WTC11 (cell line): ENCODE data around the gene FAM9A. TPM values are rescaled to one million over a fixed set of nuclear protein-coding genes. Genes with fewer than 3 reads are reported as not detected.

Source experiments
- ATAC-seq: fragments of 200-7000 bp; cut with Tn5 transposase; 2 replicates; pipeline ENCODE4 v1.10.0; 2021; ENCODE audit warnings: mild to moderate bottlenecking, moderate library complexity
- Bru-seq: library from RNA; stranded (reverse); fragments of 400-500 nt; gene quantifications from one replicate; lab custom pipeline; 2021; lab: Mats Ljungman, UMichigan
- CTCF ChIA-PET: fragments of 300-600 bp; sonication (Branson Sonifier 250); formaldehyde crosslinking; loops from one replicate; lab custom pipeline; 2021; ENCODE audit warnings: antibody characterized with exemption; lab: Charles Lee
- POLR2A ChIA-PET: fragments of 350-600 bp; sonication (Branson Sonifier 250); formaldehyde crosslinking; loops from one replicate; lab custom pipeline; 2021; ENCODE audit warnings: antibody characterized with exemption; lab: Charles Lee
- DNase-seq: peaks from one replicate; pipeline ENCODE4 v3.0.0; 2021; ENCODE audit warnings: low spot score
- H3K27ac Mint-ChIP-seq: 2 replicates; pipeline ENCODE4 v1.8.0; 2021; ENCODE audit warnings: mixed read lengths
- H3K27me3 Mint-ChIP-seq: 2 replicates; pipeline ENCODE4 v1.8.0; 2021; ENCODE audit warnings: low read depth, mild to moderate bottlenecking, moderate library complexity, mixed read lengths
- H3K36me3 Mint-ChIP-seq: 2 replicates; pipeline ENCODE4 v1.8.0; 2021; ENCODE audit warnings: mixed read lengths
- H3K4me1 Mint-ChIP-seq: 2 replicates; pipeline ENCODE4 v1.8.0; 2022; ENCODE audit warnings: mixed read lengths
- H3K4me3 Mint-ChIP-seq: 2 replicates; pipeline ENCODE4 v1.8.0; 2021; ENCODE audit warnings: mild to moderate bottlenecking, moderate library complexity, mixed read lengths
- H3K9me3 Mint-ChIP-seq: 2 replicates; pipeline ENCODE4 v1.8.0; 2021; ENCODE audit warnings: mixed read lengths
- CREM ChIP-seq: sonication (generic); formaldehyde crosslinking; IDR thresholded peaks from 2 replicates; pipeline ENCODE4 v1.8.1; 2022; ENCODE audit warnings: mild to moderate bottlenecking, missing genetic modification reagents, moderate library complexity
- ESRRA ChIP-seq: sonication (generic); formaldehyde crosslinking; IDR thresholded peaks from 2 replicates; pipeline ENCODE4 v1.8.1; 2022; ENCODE audit warnings: mild to moderate bottlenecking, missing genetic modification reagents, borderline replicate concordance
- GRHL2 ChIP-seq: fragments of 250-450 bp; sonication (Bioruptor Pico); IDR thresholded peaks from 2 replicates; pipeline ENCODE4 v1.8.0; 2022; ENCODE audit warnings: mild to moderate bottlenecking, moderate library complexity; ENCODE audit not compliant: insufficient replicate concordance, severe bottlenecking
- HMGA2 ChIP-seq: fragments of 250-450 bp; sonication (Bioruptor Pico); IDR thresholded peaks from 2 replicates; pipeline ENCODE4 v1.4.0; 2021; ENCODE audit warnings: mild to moderate bottlenecking, moderate library complexity
- IRF2 ChIP-seq: sonication (generic); formaldehyde crosslinking; IDR thresholded peaks from 2 replicates; pipeline ENCODE4 v1.8.0; 2022; ENCODE audit warnings: low read depth, missing genetic modification reagents, borderline replicate concordance
- NR2C2 ChIP-seq: sonication (generic); formaldehyde crosslinking; IDR thresholded peaks from 2 replicates; pipeline ENCODE4 v1.8.0; 2022; ENCODE audit warnings: mild to moderate bottlenecking, missing genetic modification reagents
- ZNF121 ChIP-seq: sonication (generic); formaldehyde crosslinking; IDR thresholded peaks from 2 replicates; pipeline ENCODE4 v1.8.0; 2023; ENCODE audit warnings: missing genetic modification reagents
- ZNF232 ChIP-seq: sonication (generic); formaldehyde crosslinking; IDR thresholded peaks from 2 replicates; pipeline ENCODE4 v1.8.0; 2022; ENCODE audit warnings: mild to moderate bottlenecking, missing genetic modification reagents
- ZNF317 ChIP-seq: sonication (generic); formaldehyde crosslinking; IDR thresholded peaks from 2 replicates; pipeline ENCODE4 v1.8.1; 2023; ENCODE audit warnings: low read depth, mild to moderate bottlenecking, moderate library complexity, missing genetic modification reagents, borderline replicate concordance
- ZNF423 ChIP-seq: fragments of 250-450 bp; sonication (Bioruptor Pico); IDR thresholded peaks from 2 replicates; pipeline ENCODE4 v2.1.2; 2022; ENCODE audit warnings: mild to moderate bottlenecking, moderate library complexity
- ZNF671 ChIP-seq: fragments of 250-450 bp; sonication (Bioruptor Pico); IDR thresholded peaks from 2 replicates; pipeline ENCODE4 v1.8.0; 2021; ENCODE audit warnings: mild to moderate bottlenecking
- long read RNA-seq, 3 experiments: library from RNA in 1 of 3; library from capped mRNA in 1 of 3; library from polyadenylated mRNA in 1 of 3; unstranded in 2 of 3; stranded (forward) in 1 of 3; transcript quantifications; one replicate each; pipeline ENCODE4 v2.0.0, GENCODE V29; 2021
- total RNA-seq: library from RNA; stranded (reverse); gene quantifications from 3 replicates; pipeline ENCODE4 v1.2.3, GENCODE V29; 2021
- TF ChIP-seq, protein P1 (sequence below): fragments of 250-450 bp; sonication (Bioruptor Pico); IDR thresholded peaks from 2 replicates; pipeline ENCODE4 v1.8.0; 2021; ENCODE audit warnings: mild to moderate bottlenecking
- TF ChIP-seq, protein P2 (sequence below): sonication (generic); formaldehyde crosslinking; IDR thresholded peaks from 2 replicates; pipeline ENCODE4 v1.8.0; 2022; ENCODE audit warnings: mild to moderate bottlenecking, missing genetic modification reagents
- TF ChIP-seq, protein P3 (sequence below): sonication (generic); formaldehyde crosslinking; IDR thresholded peaks from 2 replicates; pipeline ENCODE4 v1.8.1; 2023; ENCODE audit warnings: mild to moderate bottlenecking, missing genetic modification reagents, borderline replicate concordance
- TF ChIP-seq, protein P4 (sequence below): sonication (generic); formaldehyde crosslinking; IDR thresholded peaks from 2 replicates; pipeline ENCODE4 v1.8.1; 2022; ENCODE audit warnings: low read depth, missing genetic modification reagents, borderline replicate concordance
- TF ChIP-seq, protein P5 (sequence below): fragments of 250-450 bp; sonication (Bioruptor Pico); IDR thresholded peaks from 2 replicates; pipeline ENCODE4 v1.9.0; 2021; ENCODE audit warnings: mild to moderate bottlenecking, borderline replicate concordance
- TF ChIP-seq, protein P6 (sequence below): sonication (generic); formaldehyde crosslinking; conservative IDR thresholded peaks from 2 replicates; pipeline ENCODE4 v1.8.1; 2023; ENCODE audit warnings: mild to moderate bottlenecking, low read depth, missing genetic modification reagents, moderate library complexity

FAM9A gene
- total RNA-seq (not detected in 3 replicates), Bru-seq, nascent RNA (not detected)
- long read RNA-seq, experiment 1 = 0 reads
- long read RNA-seq, experiment 2 = 0 reads
- long read RNA-seq, experiment 3 = 0 reads

DNA sequence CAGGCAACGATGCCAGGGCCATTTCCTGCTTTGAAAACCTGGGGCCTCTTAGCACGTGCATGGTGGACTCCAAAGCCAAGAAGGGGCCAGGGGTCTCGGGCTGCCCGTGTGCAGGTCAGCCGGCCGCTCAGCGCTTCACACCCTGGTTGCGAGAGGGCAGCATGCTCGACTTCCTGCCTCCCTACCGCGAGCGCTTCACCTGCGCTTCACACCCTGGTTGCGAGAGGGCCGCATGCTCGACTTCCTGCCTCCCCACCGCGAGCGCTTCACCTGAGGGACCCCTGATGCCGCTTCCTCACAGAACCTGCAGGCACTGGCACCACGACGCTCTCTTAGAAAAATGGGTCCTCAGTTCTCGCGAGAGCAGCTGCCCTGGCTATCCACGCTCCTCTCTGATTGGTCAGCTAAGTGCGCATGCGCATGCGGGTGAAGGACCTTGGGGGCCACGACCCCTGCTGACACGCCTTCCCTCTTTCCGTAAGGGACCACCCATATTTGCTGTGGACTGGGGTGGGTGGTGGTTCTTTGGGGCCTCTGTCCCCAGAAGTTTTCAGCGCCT lies at the start of gene FAM9A:
Gene FAM9A, minus strand, starts transcription at position 343 of the 559 bp plus-strand sequence. CDS start 1,212 bp downstream, outside the sequence.
- POLR2A ChIA-PET = no interaction called here
- ATAC-seq = no peak
- Mint-ChIP-seq H3K27ac (no peak within 1 kb of the TSS), H3K4me3 (no peak within 1 kb of the TSS)
- TF ChIP-seq, protein P1, sequence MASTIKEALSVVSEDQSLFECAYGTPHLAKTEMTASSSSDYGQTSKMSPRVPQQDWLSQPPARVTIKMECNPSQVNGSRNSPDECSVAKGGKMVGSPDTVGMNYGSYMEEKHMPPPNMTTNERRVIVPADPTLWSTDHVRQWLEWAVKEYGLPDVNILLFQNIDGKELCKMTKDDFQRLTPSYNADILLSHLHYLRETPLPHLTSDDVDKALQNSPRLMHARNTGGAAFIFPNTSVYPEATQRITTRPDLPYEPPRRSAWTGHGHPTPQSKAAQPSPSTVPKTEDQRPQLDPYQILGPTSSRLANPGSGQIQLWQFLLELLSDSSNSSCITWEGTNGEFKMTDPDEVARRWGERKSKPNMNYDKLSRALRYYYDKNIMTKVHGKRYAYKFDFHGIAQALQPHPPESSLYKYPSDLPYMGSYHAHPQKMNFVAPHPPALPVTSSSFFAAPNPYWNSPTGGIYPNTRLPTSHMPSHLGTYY = no peak
- TF ChIP-seq, protein P2, sequence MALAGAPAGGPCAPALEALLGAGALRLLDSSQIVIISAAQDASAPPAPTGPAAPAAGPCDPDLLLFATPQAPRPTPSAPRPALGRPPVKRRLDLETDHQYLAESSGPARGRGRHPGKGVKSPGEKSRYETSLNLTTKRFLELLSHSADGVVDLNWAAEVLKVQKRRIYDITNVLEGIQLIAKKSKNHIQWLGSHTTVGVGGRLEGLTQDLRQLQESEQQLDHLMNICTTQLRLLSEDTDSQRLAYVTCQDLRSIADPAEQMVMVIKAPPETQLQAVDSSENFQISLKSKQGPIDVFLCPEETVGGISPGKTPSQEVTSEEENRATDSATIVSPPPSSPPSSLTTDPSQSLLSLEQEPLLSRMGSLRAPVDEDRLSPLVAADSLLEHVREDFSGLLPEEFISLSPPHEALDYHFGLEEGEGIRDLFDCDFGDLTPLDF (CRISPR knock-in tag) = no peak
- no peak for TF ChIP-seq CREM (CRISPR knock-in tag)
- TF ChIP-seq, protein P3, sequence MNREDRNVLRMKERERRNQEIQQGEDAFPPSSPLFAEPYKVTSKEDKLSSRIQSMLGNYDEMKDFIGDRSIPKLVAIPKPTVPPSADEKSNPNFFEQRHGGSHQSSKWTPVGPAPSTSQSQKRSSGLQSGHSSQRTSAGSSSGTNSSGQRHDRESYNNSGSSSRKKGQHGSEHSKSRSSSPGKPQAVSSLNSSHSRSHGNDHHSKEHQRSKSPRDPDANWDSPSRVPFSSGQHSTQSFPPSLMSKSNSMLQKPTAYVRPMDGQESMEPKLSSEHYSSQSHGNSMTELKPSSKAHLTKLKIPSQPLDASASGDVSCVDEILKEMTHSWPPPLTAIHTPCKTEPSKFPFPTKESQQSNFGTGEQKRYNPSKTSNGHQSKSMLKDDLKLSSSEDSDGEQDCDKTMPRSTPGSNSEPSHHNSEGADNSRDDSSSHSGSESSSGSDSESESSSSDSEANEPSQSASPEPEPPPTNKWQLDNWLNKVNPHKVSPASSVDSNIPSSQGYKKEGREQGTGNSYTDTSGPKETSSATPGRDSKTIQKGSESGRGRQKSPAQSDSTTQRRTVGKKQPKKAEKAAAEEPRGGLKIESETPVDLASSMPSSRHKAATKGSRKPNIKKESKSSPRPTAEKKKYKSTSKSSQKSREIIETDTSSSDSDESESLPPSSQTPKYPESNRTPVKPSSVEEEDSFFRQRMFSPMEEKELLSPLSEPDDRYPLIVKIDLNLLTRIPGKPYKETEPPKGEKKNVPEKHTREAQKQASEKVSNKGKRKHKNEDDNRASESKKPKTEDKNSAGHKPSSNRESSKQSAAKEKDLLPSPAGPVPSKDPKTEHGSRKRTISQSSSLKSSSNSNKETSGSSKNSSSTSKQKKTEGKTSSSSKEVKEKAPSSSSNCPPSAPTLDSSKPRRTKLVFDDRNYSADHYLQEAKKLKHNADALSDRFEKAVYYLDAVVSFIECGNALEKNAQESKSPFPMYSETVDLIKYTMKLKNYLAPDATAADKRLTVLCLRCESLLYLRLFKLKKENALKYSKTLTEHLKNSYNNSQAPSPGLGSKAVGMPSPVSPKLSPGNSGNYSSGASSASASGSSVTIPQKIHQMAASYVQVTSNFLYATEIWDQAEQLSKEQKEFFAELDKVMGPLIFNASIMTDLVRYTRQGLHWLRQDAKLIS = no peak
- no peak for TF ChIP-seq ZNF232 (CRISPR knock-in tag)
- TF ChIP-seq GRHL2 (CRISPR knock-in tag) = no peak
- TF ChIP-seq ZNF317 (CRISPR knock-in tag) = no peak
- no peak for TF ChIP-seq NR2C2 (CRISPR knock-in tag)
- TF ChIP-seq ZNF121 (CRISPR knock-in tag) = no peak
- no peak for TF ChIP-seq ZNF423 (CRISPR knock-in tag)
- TF ChIP-seq, protein P4, sequence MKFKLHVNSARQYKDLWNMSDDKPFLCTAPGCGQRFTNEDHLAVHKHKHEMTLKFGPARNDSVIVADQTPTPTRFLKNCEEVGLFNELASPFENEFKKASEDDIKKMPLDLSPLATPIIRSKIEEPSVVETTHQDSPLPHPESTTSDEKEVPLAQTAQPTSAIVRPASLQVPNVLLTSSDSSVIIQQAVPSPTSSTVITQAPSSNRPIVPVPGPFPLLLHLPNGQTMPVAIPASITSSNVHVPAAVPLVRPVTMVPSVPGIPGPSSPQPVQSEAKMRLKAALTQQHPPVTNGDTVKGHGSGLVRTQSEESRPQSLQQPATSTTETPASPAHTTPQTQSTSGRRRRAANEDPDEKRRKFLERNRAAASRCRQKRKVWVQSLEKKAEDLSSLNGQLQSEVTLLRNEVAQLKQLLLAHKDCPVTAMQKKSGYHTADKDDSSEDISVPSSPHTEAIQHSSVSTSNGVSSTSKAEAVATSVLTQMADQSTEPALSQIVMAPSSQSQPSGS (CRISPR knock-in tag) = no peak
- TF ChIP-seq ESRRA (CRISPR knock-in tag) = no peak
- TF ChIP-seq, all 79 proteins: peak for 0
- Mint-ChIP-seq H3K9me3 (no peaks in the 10 kb centered on the region), H3K36me3 (no peaks in the 10 kb centered on the region), H3K4me1 (no peaks in the 10 kb centered on the region), H3K27me3 (no peaks in the 10 kb centered on the region)
- DNase-seq = no peak
- CTCF ChIA-PET = no interaction called here

DNA sequence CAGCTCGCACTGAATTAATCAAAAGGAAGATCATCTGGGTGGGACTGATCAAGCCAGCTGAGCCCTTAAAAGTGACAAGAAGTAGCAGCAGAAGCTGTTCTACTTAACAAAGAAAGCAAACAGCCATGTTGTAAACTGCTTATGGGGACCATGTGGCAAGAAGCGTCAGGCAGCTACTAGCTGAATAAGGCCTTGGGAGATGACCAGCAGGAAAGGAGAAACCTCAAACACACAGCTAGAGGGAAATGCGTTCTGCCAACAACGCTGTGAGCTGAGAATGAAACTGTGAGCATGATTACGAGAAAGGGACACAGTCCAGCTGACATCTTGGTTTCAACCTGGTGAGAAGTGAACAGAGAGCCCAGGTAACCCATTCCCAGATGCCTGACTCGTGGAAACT lies 49.3 kb upstream of the FAM9A start:
- no peaks in the 10 kb centered on the region for H3K4me1 Mint-ChIP-seq
- POLR2A ChIA-PET = no interaction called here

More for the DNA sequence above, 49.3 kb upstream of the FAM9A start:
- no peaks in the 10 kb centered on the region for H3K36me3 Mint-ChIP-seq
- CTCF ChIA-PET = no interaction called here
- DNase-seq (no peak), ATAC-seq (no peak)
- no peak overlapping the region for H3K4me3 Mint-ChIP-seq
- TF ChIP-seq IRF2 = no peak
- TF ChIP-seq, protein P5, sequence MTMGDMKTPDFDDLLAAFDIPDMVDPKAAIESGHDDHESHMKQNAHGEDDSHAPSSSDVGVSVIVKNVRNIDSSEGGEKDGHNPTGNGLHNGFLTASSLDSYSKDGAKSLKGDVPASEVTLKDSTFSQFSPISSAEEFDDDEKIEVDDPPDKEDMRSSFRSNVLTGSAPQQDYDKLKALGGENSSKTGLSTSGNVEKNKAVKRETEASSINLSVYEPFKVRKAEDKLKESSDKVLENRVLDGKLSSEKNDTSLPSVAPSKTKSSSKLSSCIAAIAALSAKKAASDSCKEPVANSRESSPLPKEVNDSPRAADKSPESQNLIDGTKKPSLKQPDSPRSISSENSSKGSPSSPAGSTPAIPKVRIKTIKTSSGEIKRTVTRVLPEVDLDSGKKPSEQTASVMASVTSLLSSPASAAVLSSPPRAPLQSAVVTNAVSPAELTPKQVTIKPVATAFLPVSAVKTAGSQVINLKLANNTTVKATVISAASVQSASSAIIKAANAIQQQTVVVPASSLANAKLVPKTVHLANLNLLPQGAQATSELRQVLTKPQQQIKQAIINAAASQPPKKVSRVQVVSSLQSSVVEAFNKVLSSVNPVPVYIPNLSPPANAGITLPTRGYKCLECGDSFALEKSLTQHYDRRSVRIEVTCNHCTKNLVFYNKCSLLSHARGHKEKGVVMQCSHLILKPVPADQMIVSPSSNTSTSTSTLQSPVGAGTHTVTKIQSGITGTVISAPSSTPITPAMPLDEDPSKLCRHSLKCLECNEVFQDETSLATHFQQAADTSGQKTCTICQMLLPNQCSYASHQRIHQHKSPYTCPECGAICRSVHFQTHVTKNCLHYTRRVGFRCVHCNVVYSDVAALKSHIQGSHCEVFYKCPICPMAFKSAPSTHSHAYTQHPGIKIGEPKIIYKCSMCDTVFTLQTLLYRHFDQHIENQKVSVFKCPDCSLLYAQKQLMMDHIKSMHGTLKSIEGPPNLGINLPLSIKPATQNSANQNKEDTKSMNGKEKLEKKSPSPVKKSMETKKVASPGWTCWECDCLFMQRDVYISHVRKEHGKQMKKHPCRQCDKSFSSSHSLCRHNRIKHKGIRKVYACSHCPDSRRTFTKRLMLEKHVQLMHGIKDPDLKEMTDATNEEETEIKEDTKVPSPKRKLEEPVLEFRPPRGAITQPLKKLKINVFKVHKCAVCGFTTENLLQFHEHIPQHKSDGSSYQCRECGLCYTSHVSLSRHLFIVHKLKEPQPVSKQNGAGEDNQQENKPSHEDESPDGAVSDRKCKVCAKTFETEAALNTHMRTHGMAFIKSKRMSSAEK (CRISPR knock-in tag) = no peak
- TF ChIP-seq ZNF671 (CRISPR knock-in tag) = no peak
- TF ChIP-seq, protein P6, sequence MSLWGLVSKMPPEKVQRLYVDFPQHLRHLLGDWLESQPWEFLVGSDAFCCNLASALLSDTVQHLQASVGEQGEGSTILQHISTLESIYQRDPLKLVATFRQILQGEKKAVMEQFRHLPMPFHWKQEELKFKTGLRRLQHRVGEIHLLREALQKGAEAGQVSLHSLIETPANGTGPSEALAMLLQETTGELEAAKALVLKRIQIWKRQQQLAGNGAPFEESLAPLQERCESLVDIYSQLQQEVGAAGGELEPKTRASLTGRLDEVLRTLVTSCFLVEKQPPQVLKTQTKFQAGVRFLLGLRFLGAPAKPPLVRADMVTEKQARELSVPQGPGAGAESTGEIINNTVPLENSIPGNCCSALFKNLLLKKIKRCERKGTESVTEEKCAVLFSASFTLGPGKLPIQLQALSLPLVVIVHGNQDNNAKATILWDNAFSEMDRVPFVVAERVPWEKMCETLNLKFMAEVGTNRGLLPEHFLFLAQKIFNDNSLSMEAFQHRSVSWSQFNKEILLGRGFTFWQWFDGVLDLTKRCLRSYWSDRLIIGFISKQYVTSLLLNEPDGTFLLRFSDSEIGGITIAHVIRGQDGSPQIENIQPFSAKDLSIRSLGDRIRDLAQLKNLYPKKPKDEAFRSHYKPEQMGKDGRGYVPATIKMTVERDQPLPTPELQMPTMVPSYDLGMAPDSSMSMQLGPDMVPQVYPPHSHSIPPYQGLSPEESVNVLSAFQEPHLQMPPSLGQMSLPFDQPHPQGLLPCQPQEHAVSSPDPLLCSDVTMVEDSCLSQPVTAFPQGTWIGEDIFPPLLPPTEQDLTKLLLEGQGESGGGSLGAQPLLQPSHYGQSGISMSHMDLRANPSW = no peak
- TF ChIP-seq HMGA2 (CRISPR knock-in tag) = no peak
- no peaks in the 10 kb centered on the region for H3K9me3 Mint-ChIP-seq
- no peak overlapping the region for H3K27ac Mint-ChIP-seq
- no peaks in the 10 kb centered on the region for H3K27me3 Mint-ChIP-seq
